ENCODE data around the gene MTHFR.

MTHFR gene

DNA sequence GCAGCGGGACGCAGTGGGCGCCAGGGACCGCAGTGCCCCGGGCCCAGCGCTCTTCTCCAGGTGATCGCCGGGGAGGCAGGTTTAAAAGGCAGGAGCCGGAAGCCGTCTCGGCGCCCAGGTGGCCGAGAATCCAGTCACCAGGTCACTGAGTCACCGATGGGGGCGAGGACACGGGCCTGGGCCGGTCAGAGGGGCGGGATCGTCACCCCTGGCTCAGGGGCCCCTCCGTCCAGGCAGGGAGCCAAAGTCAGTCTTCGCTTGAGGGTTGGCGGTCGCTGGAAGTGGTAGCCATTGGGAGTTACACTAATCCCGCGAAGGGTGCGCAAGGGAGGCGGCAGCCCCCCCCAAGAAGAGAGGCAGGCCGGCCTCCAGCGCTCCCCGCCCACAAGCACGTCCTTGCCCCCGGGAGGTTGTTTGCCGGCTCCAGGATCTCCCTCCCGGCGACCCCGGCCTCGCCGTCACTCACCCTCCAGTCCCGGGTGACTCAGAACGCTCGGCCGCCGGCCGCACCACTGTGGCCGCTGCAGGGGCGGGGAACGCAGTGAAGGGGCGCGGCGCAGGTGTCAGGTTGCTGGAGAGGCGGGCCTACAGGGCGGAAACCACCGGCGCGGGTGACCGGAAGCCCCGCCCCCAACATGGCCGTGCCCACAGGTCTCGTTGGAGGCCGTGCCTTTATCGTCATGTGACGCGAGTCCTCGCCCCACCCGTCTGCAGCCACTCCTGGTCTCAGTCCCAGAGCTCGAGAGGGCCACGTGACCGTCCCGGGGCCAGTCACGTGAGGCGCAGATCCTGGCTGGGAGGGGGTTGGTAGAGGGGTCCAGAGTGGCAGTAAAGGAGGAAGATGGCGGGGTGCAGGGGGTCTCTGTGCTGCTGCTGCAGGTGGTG, at the start of gene MTHFR, which contains the start of gene CLCN6:
MTHFR (minus strand) TSS at position 543 of the 885 bp plus-strand sequence. CDS start 2,848 bp downstream, outside the sequence.
CLCN6 (plus strand) TSS at position 770 of the 885 bp plus-strand sequence; CDS start at position 842, 72 bp downstream.
- Histone ChIP-seq H3K4me3 (peak within 1 kb of the TSS; percentile 84), H3K4me1 (peaks cover 28% of the 10 kb centered on the region), H3K36me3 (replicated peaks) (peaks cover 27% of the 10 kb centered on the region), H3K9me3 (no peaks in the 10 kb centered on the region), H3K27me3 (ENCODE audit: low read depth) (no peaks in the 10 kb centered on the region)
- in situ Hi-C loops (cut with MboI; ENCODE audit: low sequenced_read_pairs), result no loop called here
- peak; percentile 99 to 100 for DNase-seq (ENCODE audit: low spot score in 2 of 2)

DNA sequence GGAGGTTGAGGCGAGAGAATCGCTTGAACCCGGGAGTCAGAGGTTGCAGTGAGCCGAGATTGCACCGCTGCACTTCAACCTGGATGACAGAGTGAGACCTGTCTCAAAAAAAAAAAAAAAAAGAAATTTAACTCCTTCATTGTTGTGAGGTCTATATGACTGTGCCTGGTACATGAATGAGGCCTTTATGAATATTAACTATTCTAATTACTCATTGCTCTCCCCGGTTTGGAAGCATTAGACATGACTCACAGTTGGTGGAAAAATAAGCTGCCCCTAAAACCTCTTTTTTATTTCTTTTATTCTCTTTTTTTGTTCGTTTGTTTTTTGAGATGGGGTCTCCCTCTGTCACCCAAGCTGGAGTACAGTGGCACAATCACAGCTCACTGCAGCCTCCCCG, 49.7 kb upstream of the MTHFR start:
- no peaks in the 10 kb centered on the region for H3K4me1 ChIP-seq
- peaks cover 31% of the 10 kb centered on the region for H3K27me3 ChIP-seq (ENCODE audit: low read depth)
- no peak for DNase-seq (ENCODE audit: low spot score in 2 of 2)
- in situ Hi-C loops (cut with MboI; ENCODE audit: low sequenced_read_pairs), result no loop called here
- H3K36me3 ChIP-seq (replicated peaks), result no peaks in the 10 kb centered on the region
- H3K9me3 ChIP-seq, result no peaks in the 10 kb centered on the region
- no peak overlapping the region for H3K4me3 ChIP-seq

- H3K4me1 ChIP-seq, result no peaks in the 10 kb centered on the region
- peaks cover 22% of the 10 kb centered on the region for H3K27me3 ChIP-seq (ENCODE audit: low read depth)
- no peak for DNase-seq (ENCODE audit: low spot score in 2 of 2)
- in situ Hi-C loops (cut with MboI; ENCODE audit: low sequenced_read_pairs), result no loop called here
- no peaks in the 10 kb centered on the region for H3K36me3 ChIP-seq (replicated peaks)
- H3K9me3 ChIP-seq, result no peaks in the 10 kb centered on the region
- H3K4me3 ChIP-seq, result no peak overlapping the region
These were observed 48.8 kb upstream of the MTHFR start for GRCh38 chr1:11854519-11854918.

DNA sequence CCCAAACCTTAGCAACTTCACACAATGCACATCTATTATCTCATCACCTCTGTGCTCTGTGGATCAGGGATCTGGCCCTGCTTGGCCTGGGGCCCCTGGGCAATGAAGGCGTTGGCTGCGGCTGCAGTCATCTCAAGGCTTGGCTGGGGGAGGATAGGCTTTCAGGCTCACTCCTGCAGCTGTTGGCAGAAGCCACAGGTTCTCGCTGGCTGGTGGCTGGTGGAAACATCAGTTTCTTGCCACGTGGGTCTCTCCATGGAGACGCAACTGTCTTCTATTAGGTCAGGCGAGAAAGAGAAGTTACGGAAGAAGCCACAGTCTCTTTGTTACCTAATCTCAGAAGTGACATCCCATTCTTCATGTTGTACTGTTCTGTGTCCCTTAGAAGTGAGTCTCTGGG, 45.4 kb upstream of the MTHFR start:
- Histone ChIP-seq H3K27me3 (ENCODE audit: low read depth) (no peaks in the 10 kb centered on the region), H3K4me1 (no peaks in the 10 kb centered on the region), H3K4me3 (no peak overlapping the region), H3K36me3 (replicated peaks) (no peaks in the 10 kb centered on the region), H3K9me3 (no peaks in the 10 kb centered on the region)
- in situ Hi-C loops (cut with MboI; ENCODE audit: low sequenced_read_pairs), result no loop called here
- no peak for DNase-seq (ENCODE audit: low spot score in 2 of 2)

DNA sequence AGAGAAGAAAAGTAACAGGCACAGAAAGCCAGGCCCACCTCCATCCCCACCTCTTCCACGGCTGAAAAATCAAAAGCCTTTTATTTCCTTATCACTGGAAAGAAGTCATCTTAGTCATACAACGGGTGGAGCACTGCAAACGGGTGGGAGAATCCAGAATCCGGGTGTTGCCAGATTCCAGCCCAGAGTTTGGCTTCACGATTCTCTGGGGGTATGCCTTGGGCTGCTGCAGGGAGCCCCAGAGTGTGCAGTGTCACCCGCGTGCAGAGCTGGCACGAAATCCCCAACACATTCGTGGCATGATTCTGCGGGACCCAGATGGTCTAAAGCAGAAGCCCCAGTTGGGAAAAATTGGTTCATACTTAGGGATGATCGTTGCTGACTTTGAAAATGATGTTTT, 44.4 kb upstream of the MTHFR start:
- H3K4me3 ChIP-seq, result no peak overlapping the region
- in situ Hi-C loops (cut with MboI; ENCODE audit: low sequenced_read_pairs), result no loop called here
- H3K36me3 ChIP-seq (replicated peaks), result 0 out of 2 replicates have a peak, but pooled peaks cover 4% of the 10 kb centered on the region
- no peaks in the 10 kb centered on the region for H3K9me3 ChIP-seq
- H3K27me3 ChIP-seq (ENCODE audit: low read depth), result no peaks in the 10 kb centered on the region
- no peaks in the 10 kb centered on the region for H3K4me1 ChIP-seq
- no peak for DNase-seq (ENCODE audit: low spot score in 2 of 2)

DNA sequence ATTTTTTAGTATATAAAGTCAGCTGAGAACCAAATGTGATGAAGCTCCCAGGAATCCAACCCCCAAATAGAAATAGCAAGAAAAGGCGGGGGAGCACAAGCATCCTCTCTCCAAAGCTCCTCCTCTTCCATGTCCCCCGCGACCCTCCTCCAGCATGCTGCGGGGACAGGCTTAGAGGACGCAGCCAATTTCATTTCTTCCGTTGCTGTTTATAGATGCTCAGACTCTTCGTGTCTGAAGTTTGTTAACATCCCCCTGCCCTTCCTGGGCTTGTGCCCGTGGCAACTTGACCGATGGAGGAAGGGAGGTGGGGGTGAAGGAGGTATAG, 42.6 kb upstream of the MTHFR start:
- in situ Hi-C loops (cut with MboI; ENCODE audit: low sequenced_read_pairs), result no loop called here
- no peak for DNase-seq (ENCODE audit: low spot score in 2 of 2)
- 0 out of 2 replicates have a peak, but pooled peaks cover 7% of the 10 kb centered on the region for H3K36me3 ChIP-seq (replicated peaks)
- no peaks in the 10 kb centered on the region for H3K4me1 ChIP-seq
- H3K27me3 ChIP-seq (ENCODE audit: low read depth), result no peaks in the 10 kb centered on the region
- H3K9me3 ChIP-seq, result no peaks in the 10 kb centered on the region
- no peak overlapping the region for H3K4me3 ChIP-seq

- Histone ChIP-seq H3K9me3 (no peaks in the 10 kb centered on the region), H3K27me3 (ENCODE audit: low read depth) (no peaks in the 10 kb centered on the region), H3K36me3 (replicated peaks) (0 out of 2 replicates have a peak, but pooled peaks cover 7% of the 10 kb centered on the region), H3K4me3 (no peak within 1 kb of the TSS), H3K4me1 (no peaks in the 10 kb centered on the region)
- in situ Hi-C loops (cut with MboI; ENCODE audit: low sequenced_read_pairs), result no loop called here
- DNase-seq (ENCODE audit: low spot score in 2 of 2), result no peak
These were observed 42.1 kb upstream of the MTHFR start, which contains the start of gene NPPA for GRCh38 chr1:11847667-11848372. Gene NPPA, minus strand, starts transcription at chr1:11847783. Its CDS starts 99 bp downstream, at chr1:11847684.

GRCh38 chr1:11845641-11846335, 40.0 kb upstream of the MTHFR start:
- Histone ChIP-seq H3K36me3 (replicated peaks) (peaks cover 14% of the 10 kb centered on the region), H3K4me3 (no peak overlapping the region), H3K27me3 (ENCODE audit: low read depth) (no peaks in the 10 kb centered on the region), H3K4me1 (no peaks in the 10 kb centered on the region), H3K9me3 (no peaks in the 10 kb centered on the region)
- peak in 1 of 2 experiments; percentile 19 for DNase-seq (ENCODE audit: low spot score in 2 of 2)
- in situ Hi-C loops (cut with MboI; ENCODE audit: low sequenced_read_pairs), result no loop called here

DNA sequence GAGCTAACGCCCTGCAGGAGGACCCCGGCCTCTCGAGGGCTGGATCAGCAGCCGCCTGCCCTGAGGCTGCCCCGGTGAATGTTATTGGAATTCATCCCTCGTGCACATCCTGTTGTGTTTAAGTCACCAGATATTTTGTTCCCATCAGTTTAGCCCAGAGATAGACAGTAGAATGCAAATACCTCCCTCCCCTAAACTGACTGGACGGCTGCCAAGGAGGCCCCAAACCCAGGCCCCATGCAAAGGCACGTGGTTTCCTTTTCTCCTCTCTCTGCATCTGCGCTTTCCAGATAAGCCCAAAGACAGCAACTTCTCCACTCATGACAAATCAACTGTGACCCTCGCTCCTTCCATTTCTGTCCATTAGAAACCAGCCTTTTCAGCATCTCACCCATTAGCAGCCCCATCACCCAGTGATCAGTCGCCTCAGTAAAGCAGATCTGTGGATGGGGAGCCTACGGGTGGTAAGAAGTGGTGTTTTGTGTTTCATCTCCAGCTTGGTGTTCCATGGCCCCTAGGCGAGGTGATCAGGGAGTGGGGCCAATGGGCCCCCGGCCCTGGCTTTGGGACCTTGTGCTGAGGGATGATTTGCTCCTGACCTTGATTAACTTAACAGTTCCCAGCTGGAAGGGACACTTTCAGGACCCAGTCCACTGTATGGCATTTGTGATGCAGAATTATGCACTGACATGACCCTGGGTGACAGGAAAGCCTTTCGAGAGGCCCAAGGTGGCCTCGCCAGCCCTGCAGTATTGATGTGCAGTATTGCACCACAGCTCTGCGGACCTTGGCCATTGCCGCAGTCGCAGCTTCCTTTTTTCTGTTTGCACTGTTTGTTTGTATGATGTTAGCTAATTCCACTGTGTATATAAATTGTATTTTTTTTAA, 36.6 kb upstream of the MTHFR start:
- in situ Hi-C loops (cut with MboI; ENCODE audit: low sequenced_read_pairs), result loop anchor here (5.0 kb wide), 1 partner anchor 55 kb away; no protein-coding TSS in a partner anchor
- Histone ChIP-seq H3K9me3 (no peaks in the 10 kb centered on the region), H3K27me3 (ENCODE audit: low read depth) (no peaks in the 10 kb centered on the region), H3K36me3 (replicated peaks) (peaks cover 41% of the 10 kb centered on the region), H3K4me1 (no peaks in the 10 kb centered on the region), H3K4me3 (no peak overlapping the region)
- no peak for DNase-seq (ENCODE audit: low spot score in 2 of 2)

DNA sequence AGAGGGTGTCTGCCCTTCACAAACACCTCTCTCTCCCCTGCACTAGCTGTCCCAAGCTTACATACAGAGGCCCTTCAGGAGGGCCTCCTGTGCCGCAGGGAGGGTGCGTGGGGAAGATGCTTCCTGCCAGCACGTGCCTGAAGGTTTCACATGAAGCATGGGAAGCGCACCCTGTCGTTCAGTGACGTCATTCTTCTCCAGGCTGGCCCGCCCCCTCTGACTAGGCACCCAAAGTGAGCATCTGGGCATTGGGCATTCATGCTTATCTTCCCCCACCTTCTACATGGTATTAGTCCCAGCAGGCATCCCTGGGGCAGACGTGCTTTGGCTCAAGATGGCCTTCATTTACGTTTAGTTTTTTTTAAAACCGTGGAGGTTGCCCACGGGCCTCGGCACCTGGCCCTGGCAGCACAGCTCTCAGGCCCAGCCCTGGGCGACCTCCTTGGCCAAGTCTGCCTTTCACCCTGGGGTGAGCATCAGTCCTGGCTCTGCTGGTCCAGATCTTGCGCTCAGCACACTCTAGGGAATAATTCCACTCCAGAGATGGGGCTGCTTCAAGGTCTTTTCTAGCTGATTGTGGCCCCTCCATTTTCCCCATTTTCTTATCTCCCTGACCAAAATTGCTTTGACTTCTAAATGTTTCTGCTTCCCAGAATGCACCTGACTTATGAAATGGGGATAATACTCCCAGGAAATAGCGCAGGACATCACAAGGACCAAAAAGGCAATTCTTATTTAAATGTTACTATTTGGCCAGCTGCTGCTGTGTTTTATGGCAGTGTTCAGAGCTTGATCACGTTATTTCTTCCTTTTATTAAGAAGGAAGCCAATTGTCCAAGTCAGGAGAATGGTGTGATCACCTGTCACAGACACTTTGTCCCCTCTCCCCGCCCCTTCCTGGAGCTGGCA, 35.7 kb upstream of the MTHFR start:
- H3K4me1 ChIP-seq, result no peaks in the 10 kb centered on the region
- no peaks in the 10 kb centered on the region for H3K9me3 ChIP-seq
- peaks cover 47% of the 10 kb centered on the region for H3K36me3 ChIP-seq (replicated peaks)
- no peak for DNase-seq (ENCODE audit: low spot score in 2 of 2)
- no peak overlapping the region for H3K4me3 ChIP-seq
- H3K27me3 ChIP-seq (ENCODE audit: low read depth), result no peaks in the 10 kb centered on the region
- in situ Hi-C loops (cut with MboI; ENCODE audit: low sequenced_read_pairs), result loop anchor here (5.0 kb wide), 1 partner anchor 56 kb away; no protein-coding TSS in a partner anchor

DNA sequence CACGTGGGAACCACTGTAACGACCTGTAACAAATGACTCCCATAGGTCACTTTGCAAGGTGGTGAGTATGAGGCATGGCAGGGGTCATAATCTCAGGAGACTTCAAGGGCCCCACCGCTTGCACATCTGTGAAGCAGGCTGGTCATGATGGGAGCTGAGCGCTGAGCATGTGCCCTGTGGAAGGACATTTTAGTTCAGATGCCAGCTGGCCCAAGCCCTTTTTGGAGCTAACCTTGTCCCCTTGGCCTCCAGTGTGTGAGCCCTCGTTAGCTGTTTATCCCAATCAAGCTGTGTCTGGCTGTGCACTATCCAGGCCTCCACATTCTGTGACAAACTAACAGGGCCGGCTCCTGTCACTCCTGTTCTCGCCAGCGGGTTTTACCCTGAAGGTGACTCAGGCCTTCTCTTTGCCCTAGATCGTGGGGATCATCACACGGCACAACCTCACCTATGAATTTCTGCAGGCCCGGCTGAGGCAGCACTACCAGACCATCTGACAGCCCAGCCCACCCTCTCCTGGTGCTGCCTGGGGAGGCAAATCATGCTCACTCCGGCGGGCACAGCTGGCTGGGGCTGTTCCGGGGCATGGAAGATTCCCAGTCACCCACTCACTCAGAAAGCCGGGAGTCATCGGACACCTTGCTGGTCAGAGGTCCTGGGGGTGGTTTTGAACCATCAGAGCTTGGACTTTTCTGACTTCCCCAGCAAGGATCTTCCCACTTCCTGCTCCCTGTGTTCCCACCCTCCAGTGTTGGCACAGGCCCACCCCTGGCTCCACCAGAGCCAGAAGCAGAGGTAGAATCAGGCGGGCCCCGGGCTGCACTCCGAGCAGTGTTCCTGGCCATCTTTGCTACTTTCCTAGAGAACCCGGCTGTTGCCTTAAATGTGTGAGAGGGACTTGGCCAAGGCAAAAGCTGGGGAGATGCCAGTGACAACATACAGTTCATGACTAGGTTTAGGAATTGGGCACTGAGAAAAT, 34.3 kb upstream of the MTHFR start:
- Histone ChIP-seq H3K9me3 (no peaks in the 10 kb centered on the region), H3K4me1 (no peaks in the 10 kb centered on the region), H3K36me3 (replicated peaks) (peaks cover 49% of the 10 kb centered on the region), H3K4me3 (no peak overlapping the region), H3K27me3 (ENCODE audit: low read depth) (no peaks in the 10 kb centered on the region)
- DNase-seq (ENCODE audit: low spot score in 2 of 2), result no peak
- in situ Hi-C loops (cut with MboI; ENCODE audit: low sequenced_read_pairs), result loop anchor here (5.0 kb wide), 1 partner anchor 57 kb away; no protein-coding TSS in a partner anchor

Measured in HAP-1 (cell line).